ENCODE measurements around the gene CPB2. TPM values are rescaled to one million over a fixed set of nuclear protein-coding genes. Genes with fewer than 3 reads are reported as not detected.

The CPB2 gene
- total and polyA plus RNA-seq, 4 donors = 175 to 997 (median 504) TPM

DNA sequence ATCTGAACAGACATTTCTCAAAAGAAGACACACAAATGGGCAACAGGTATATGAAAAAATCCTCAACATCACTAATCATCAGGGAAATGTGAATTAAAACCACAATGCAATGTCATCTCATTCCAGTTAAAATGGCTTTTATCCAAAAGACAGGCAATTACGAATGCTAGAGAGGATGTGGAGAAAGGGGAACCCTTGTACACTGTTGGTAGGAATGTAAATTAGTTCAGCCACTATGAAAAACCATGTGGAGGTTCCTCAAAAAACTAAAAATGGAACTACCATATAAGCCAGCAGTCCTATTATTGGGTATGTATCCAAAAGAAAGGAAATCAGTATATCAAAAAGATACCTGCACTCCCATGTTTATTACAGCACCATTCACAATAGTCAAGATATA is 27.6 kb downstream of the CPB2 start:
- H3K27ac ChIP-seq (ENCODE audit: low read depth in 1 of 2, low read length in 2 of 2) = no peak overlapping the region
- H3K9ac ChIP-seq (ENCODE audit: low read depth in 1 of 2, low read length in 2 of 2) = no peak overlapping the region
- no peak overlapping the region for H3K4me3 ChIP-seq (ENCODE audit: low read depth in 1 of 3, low read length in 3 of 3)

More for the DNA sequence above, 27.6 kb downstream of the CPB2 start:
- 24% methylated on average over 1 of the region's 1 CpG for WGBS
- TF ChIP-seq HNF4G (IDR thresholded peaks at IDR 0.05) (no peak), FOXA2 (IDR thresholded peaks at IDR 0.05) (no peak), RXRA (IDR thresholded peaks at IDR 0.05) (no peak), NR2F2 (IDR thresholded peaks at IDR 0.05) (no peak), YY1 (IDR thresholded peaks at IDR 0.05) (no peak), CTCF (IDR thresholded peaks at IDR 0.05; ENCODE audit: low read depth, low read length, missing input control) (no peak), TAF1 (conservative IDR thresholded peaks at IDR 0.05) (no peak), REST (IDR thresholded peaks at IDR 0.05) (no peak), SP1 (IDR thresholded peaks at IDR 0.05) (no peak), HNF4A (conservative IDR thresholded peaks at IDR 0.05) (no peak), GABPA (IDR thresholded peaks at IDR 0.05 in 1 of 2, conservative IDR thresholded peaks at IDR 0.05 in 1 of 2) (no peak), JUND (IDR thresholded peaks at IDR 0.05) (no peak), EGR1 (IDR thresholded peaks at IDR 0.05; ENCODE audit: low read depth in 2 of 2) (no peak), FOXA1 (IDR thresholded peaks at IDR 0.05) (no peak), RAD21 (IDR thresholded peaks at IDR 0.05) (no peak)
- TF ChIP-seq, protein P1, sequence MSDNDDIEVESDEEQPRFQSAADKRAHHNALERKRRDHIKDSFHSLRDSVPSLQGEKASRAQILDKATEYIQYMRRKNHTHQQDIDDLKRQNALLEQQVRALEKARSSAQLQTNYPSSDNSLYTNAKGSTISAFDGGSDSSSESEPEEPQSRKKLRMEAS (IDR thresholded peaks at IDR 0.05) = no peak
- TF ChIP-seq, protein P2, sequence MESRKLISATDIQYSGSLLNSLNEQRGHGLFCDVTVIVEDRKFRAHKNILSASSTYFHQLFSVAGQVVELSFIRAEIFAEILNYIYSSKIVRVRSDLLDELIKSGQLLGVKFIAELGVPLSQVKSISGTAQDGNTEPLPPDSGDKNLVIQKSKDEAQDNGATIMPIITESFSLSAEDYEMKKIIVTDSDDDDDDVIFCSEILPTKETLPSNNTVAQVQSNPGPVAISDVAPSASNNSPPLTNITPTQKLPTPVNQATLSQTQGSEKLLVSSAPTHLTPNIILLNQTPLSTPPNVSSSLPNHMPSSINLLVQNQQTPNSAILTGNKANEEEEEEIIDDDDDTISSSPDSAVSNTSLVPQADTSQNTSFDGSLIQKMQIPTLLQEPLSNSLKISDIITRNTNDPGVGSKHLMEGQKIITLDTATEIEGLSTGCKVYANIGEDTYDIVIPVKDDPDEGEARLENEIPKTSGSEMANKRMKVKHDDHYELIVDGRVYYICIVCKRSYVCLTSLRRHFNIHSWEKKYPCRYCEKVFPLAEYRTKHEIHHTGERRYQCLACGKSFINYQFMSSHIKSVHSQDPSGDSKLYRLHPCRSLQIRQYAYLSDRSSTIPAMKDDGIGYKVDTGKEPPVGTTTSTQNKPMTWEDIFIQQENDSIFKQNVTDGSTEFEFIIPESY (IDR thresholded peaks at IDR 0.05) = no peak
- TF ChIP-seq, protein P3, sequence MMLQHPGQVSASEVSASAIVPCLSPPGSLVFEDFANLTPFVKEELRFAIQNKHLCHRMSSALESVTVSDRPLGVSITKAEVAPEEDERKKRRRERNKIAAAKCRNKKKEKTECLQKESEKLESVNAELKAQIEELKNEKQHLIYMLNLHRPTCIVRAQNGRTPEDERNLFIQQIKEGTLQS (IDR thresholded peaks at IDR 0.05) = no peak
- H3K36me3 ChIP-seq (ENCODE audit: control insufficient read depth in 4 of 4, insufficient read depth in 3 of 4, low read depth in 1 of 4, low read length in 3 of 4) = peaks cover 5 to 78% (median 70%) of the 10 kb centered on the region in 4 donors
- no peaks in the 10 kb centered on the region for H3K27me3 ChIP-seq (ENCODE audit: control insufficient read depth in 4 of 4, insufficient read depth in 4 of 4, low read length in 3 of 4)
- H3K9me3 ChIP-seq (ENCODE audit: control insufficient read depth in 4 of 4, low read length in 3 of 4) = no peaks in the 10 kb centered on the region
- H3K4me1 ChIP-seq (ENCODE audit: control insufficient read depth in 4 of 4, insufficient read depth in 4 of 4, low read length in 3 of 4) = peaks cover 3 to 58% (median 37%) of the 10 kb centered on the region in 4 donors
- DNase-seq (ENCODE audit: low spot score) = no peak

Measured in liver (tissue), 9 donors.